H4 (cell line): ENCODE results near the gene INSIG2. TPM values are rescaled to one million over a fixed set of nuclear protein-coding genes. Genes with fewer than 3 reads are reported as not detected.

ENCODE experiments used
- DNase-seq: peaks from one replicate; pipeline ENCODE4 v3.0.0-alpha.2; 2015; ENCODE audit warnings: low spot score
- total RNA-seq: library from RNA; depleted of rRNA; stranded (reverse); fragments of >200 nt; shearing (Covaris generic); gene quantifications from 2 replicates; pipeline ENCODE4 v1.2.3, GENCODE V29; 2014; rRNA removed

Gene INSIG2
- total RNA-seq, 1 experiment from 2014 or later, result 11.8 TPM

GRCh38 chr2:118127250-118127649, 39.0 kb downstream of the INSIG2 start:
- DNase-seq, result no peak

GRCh38 chr2:118128826-118129225, 40.6 kb downstream of the INSIG2 start:
- DNase-seq, result no peak

GRCh38 chr2:118130385-118130784, 42.1 kb downstream of the INSIG2 start:
- no peak for DNase-seq

GRCh38 chr2:118131771-118132170, 43.5 kb downstream of the INSIG2 start:
- no peak for DNase-seq

- DNase-seq, result no peak
Measured at GRCh38 chr2:118133916-118134315, 45.6 kb downstream of the INSIG2 start.

- no peak for DNase-seq
Measured at GRCh38 chr2:118134650-118135049, 46.4 kb downstream of the INSIG2 start.

- DNase-seq, result no peak
Measured at GRCh38 chr2:118145207-118145606, 56.9 kb downstream of the INSIG2 start.

- DNase-seq, result no peak
Measured at GRCh38 chr2:118145806-118146205, 57.5 kb downstream of the INSIG2 start.

- no peak for DNase-seq
Measured at GRCh38 chr2:118146315-118147283, 58.3 kb downstream of the INSIG2 start.

- no peak for DNase-seq
Measured at GRCh38 chr2:118148133-118148532, 59.9 kb downstream of the INSIG2 start.

- no peak for DNase-seq
Measured at GRCh38 chr2:118148809-118149208, 60.5 kb downstream of the INSIG2 start.

GRCh38 chr2:118150294-118150693, 62.0 kb downstream of the INSIG2 start:
- no peak for DNase-seq

- DNase-seq, result no peak
Measured at GRCh38 chr2:118151831-118152230, 63.6 kb downstream of the INSIG2 start.

- DNase-seq, result no peak
Measured at GRCh38 chr2:118153433-118153832, 65.2 kb downstream of the INSIG2 start.

GRCh38 chr2:118154176-118154575, 65.9 kb downstream of the INSIG2 start:
- DNase-seq, result no peak

Other genes with a start within 250 kb of the INSIG2 start
- 3.7 and 8.1 TPM in 2 replicates for gene CCDC93, start 74.4 kb upstream of the INSIG2 start, total RNA-seq